K562 (cell line): ENCODE results near the gene NODAL.

Experiments used
- ARNT ChIP-seq, 2 experiments: fragments of 450-650 bp; IDR thresholded peaks; 2 replicates each; pipeline ENCODE4 v1.6.1; 2016; ENCODE audit warnings: mild to moderate bottlenecking in 1 of 2
- CHD2 ChIP-seq: IDR thresholded peaks from 2 replicates; pipeline ENCODE4 v1.6.1; 2011; ENCODE audit warnings: low read depth, low read length
- EP300 ChIP-seq: IDR thresholded peaks from 2 replicates; pipeline ENCODE4 v1.6.1; 2012; ENCODE audit warnings: low read length, improper control_type of control experiment
- XRCC5 ChIP-seq: fragments of 200-400 bp; formaldehyde crosslinking; IDR thresholded peaks from 2 replicates; pipeline ENCODE4 v1.6.1; 2017; ENCODE audit warnings: low read depth, mild to moderate bottlenecking, low read length

DNA sequence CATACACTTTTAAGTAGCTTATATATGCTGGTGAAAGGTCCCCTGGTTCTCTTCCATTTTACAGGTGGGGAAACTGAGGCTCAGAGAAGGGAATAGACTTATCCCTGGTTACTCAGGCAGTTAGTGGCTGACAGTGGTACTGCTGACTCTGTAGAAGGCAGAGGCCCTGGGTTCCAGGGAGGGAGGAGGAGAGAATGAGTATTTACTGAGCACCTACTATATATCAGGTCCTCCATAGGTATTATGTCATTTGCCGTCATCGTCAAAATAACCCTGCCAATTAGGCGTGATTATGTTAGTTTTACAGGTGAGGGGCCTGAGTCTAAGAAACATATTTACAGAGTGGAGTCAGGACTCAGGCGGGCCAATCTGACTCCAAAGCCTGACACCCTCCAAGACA is 23.8 kb upstream of the NODAL start:
- TF ChIP-seq XRCC5 (no peak), EP300 (no peak), CHD2 (no peak), ARNT (IDR thresholded peaks at IDR 0.05) (no peak)
